IMR-90 (cell line): Measurements from ENCODE around the gene FAXC. TPM values are rescaled to one million over a fixed set of nuclear protein-coding genes. Genes with fewer than 3 reads are reported as not detected.

Source experiments
- ATAC-seq: fragments of 200-7000 bp; cut with Tn5 transposase; 2 replicates; pipeline ENCODE4 v1.9.1; 2020; ENCODE audit warnings: low read depth, mild to moderate bottlenecking, moderate library complexity
- BruUV-seq: library from RNA; stranded (reverse); fragments of 400-500 nt; replicated peaks from 2 replicates; lab custom pipeline; 2021; lab: Mats Ljungman, UMichigan
- CTCF ChIA-PET: fragments of 300-600 bp; formaldehyde crosslinking; extraction: SDS; loops from one replicate; lab custom pipeline; 2021; ENCODE audit warnings: antibody characterized with exemption; lab: Yijun Ruan, JAX
- POLR2A ChIA-PET: fragments of 300-600 bp; sonication (Branson Sonifier 250); formaldehyde crosslinking; loops from one replicate; lab custom pipeline; 2022; ENCODE audit warnings: antibody characterized with exemption; ENCODE audit not compliant: unreplicated experiment; lab: Charles Lee
- DNase-seq: peaks from one replicate; pipeline ENCODE4 v3.0.0; 2013
- H2AFZ ChIP-seq: replicated peaks from 2 replicates; pipeline ENCODE3; 2013; ENCODE audit warnings: low read length, mild to moderate bottlenecking; ENCODE audit not compliant: poor library complexity
- H2AK5ac ChIP-seq: 2 replicates; pipeline ENCODE4 v1.6.1; 2013; ENCODE audit warnings: low read depth, low read length, inconsistent platforms
- H2AK9ac ChIP-seq: replicated peaks from 2 replicates; pipeline ENCODE3; 2013; ENCODE audit warnings: mild to moderate bottlenecking, low read depth, low read length, moderate library complexity; ENCODE audit not compliant: poor library complexity
- H2BK120ac ChIP-seq: 2 replicates; pipeline ENCODE4 v1.6.1; 2013; ENCODE audit warnings: low read depth, low read length, inconsistent platforms
- H2BK15ac ChIP-seq: 3 replicates; pipeline ENCODE4 v1.6.1; 2013; ENCODE audit warnings: low read depth, low read length, inconsistent platforms
- H2BK20ac ChIP-seq: 2 replicates; pipeline ENCODE4 v1.6.1; 2013; ENCODE audit warnings: low read depth, mild to moderate bottlenecking, inconsistent platforms, low read length, moderate library complexity
- H2BK5ac ChIP-seq: 2 replicates; pipeline ENCODE4 v1.6.1; 2013; ENCODE audit warnings: mild to moderate bottlenecking, low read depth, low read length, inconsistent platforms; ENCODE audit not compliant: poor library complexity, severe bottlenecking
- H3K14ac ChIP-seq: replicated peaks from 2 replicates; pipeline ENCODE4 v1.6.1; 2013; ENCODE audit warnings: low read depth, low read length, inconsistent platforms
- H3K18ac ChIP-seq: 2 replicates; pipeline ENCODE4 v1.6.1; 2013; ENCODE audit warnings: low read depth, low read length, control low read depth
- H3K23ac ChIP-seq: 2 replicates; pipeline ENCODE4 v1.6.1; 2013; ENCODE audit warnings: low read depth, low read length, inconsistent platforms
- H3K27ac ChIP-seq: 2 replicates; pipeline ENCODE4 v1.5.1; 2013; ENCODE audit warnings: mild to moderate bottlenecking, control low read depth, low read length; ENCODE audit not compliant: insufficient read depth
- H3K27me3 ChIP-seq: 2 replicates; pipeline ENCODE4 v1.6.1; 2013; ENCODE audit warnings: low read length; ENCODE audit not compliant: control insufficient read depth, insufficient read depth
- H3K36me3 ChIP-seq: 2 replicates; pipeline ENCODE4 v1.6.1; 2013; ENCODE audit warnings: low read length, mixed read lengths; ENCODE audit not compliant: control insufficient read depth, insufficient read depth
- H3K4ac ChIP-seq: 2 replicates; pipeline ENCODE4 v1.6.1; 2013; ENCODE audit warnings: low read depth, low read length, inconsistent platforms
- H3K4me1 ChIP-seq: 2 replicates; pipeline ENCODE4 v1.6.1; 2013; ENCODE audit warnings: low read length, mixed read lengths; ENCODE audit not compliant: control insufficient read depth, insufficient read depth
- H3K4me2 ChIP-seq: 2 replicates; pipeline ENCODE4 v1.6.1; 2013; ENCODE audit warnings: low read depth, mild to moderate bottlenecking, control low read depth, low read length, moderate library complexity
- H3K4me3 ChIP-seq: 2 replicates; pipeline ENCODE4 v1.5.1; 2013; ENCODE audit warnings: low read depth, mild to moderate bottlenecking, control low read depth, low read length, moderate library complexity; ENCODE audit not compliant: insufficient read depth
- H3K56ac ChIP-seq: 2 replicates; pipeline ENCODE4 v1.6.1; 2013; ENCODE audit warnings: low read length, inconsistent platforms; ENCODE audit not compliant: insufficient read depth; ENCODE audit errors: extremely low read depth
- H3K79me1 ChIP-seq, 2 experiments: 2 replicates each; pipeline ENCODE4 v1.6.1; 2013; ENCODE audit warnings: low read length in 2 of 2, inconsistent platforms in 1 of 2, low read depth in 1 of 2
- H3K9ac ChIP-seq: 2 replicates; pipeline ENCODE4 v1.6.1; 2013; ENCODE audit warnings: low read depth, low read length, control low read depth
- H3K9me1 ChIP-seq: 2 replicates; pipeline ENCODE4 v1.6.1; 2013; ENCODE audit warnings: low read length, inconsistent platforms; ENCODE audit not compliant: insufficient read depth
- H3K9me3 ChIP-seq: 2 replicates; pipeline ENCODE4 v1.6.1; 2013; ENCODE audit warnings: low read length; ENCODE audit not compliant: control insufficient read depth, insufficient read depth
- H4K20me1 ChIP-seq: 2 replicates; pipeline ENCODE4 v1.6.1; 2013; ENCODE audit warnings: low read length, inconsistent platforms; ENCODE audit not compliant: insufficient read depth
- H4K5ac ChIP-seq: 2 replicates; pipeline ENCODE4 v1.6.1; 2013; ENCODE audit warnings: mild to moderate bottlenecking, low read depth, low read length, control low read depth
- H4K8ac ChIP-seq, 2 experiments: 2 replicates each; pipeline ENCODE4 v1.6.1; 2013; ENCODE audit warnings: low read depth in 2 of 2, low read length in 2 of 2, control low read depth in 1 of 2, inconsistent platforms in 1 of 2
- H4K91ac ChIP-seq: 2 replicates; pipeline ENCODE4 v1.6.1; 2013; ENCODE audit warnings: low read depth, low read length, inconsistent platforms; ENCODE audit not compliant: insufficient read depth
- BHLHE40 ChIP-seq: fragments of 150-350 bp; IDR thresholded peaks from 2 replicates; pipeline ENCODE4 v1.6.1; 2016; ENCODE audit warnings: mild to moderate bottlenecking, low read depth, low read length
- CEBPB ChIP-seq: IDR thresholded peaks from 2 replicates; pipeline ENCODE4 v1.6.1; 2012; ENCODE audit warnings: low read depth, low read length, improper control_type of control experiment
- CHD1 ChIP-seq: IDR thresholded peaks from 2 replicates; pipeline ENCODE4 v1.6.1; 2012; ENCODE audit warnings: low read depth, low read length, improper control_type of control experiment
- FOS ChIP-seq: fragments of 150-350 bp; IDR thresholded peaks from 2 replicates; pipeline ENCODE4 v1.6.1; 2016; ENCODE audit warnings: low read depth, low read length
- MAFK ChIP-seq: IDR thresholded peaks from 2 replicates; pipeline ENCODE4 v1.6.1; 2012; ENCODE audit warnings: low read depth, low read length, improper control_type of control experiment
- MAZ ChIP-seq: IDR thresholded peaks from 2 replicates; pipeline ENCODE4 v1.6.1; 2012; ENCODE audit warnings: low read depth, mild to moderate bottlenecking, low read length, improper control_type of control experiment, moderate library complexity, borderline replicate concordance
- MXI1 ChIP-seq: IDR thresholded peaks from 2 replicates; pipeline ENCODE4 v1.6.1; 2012; ENCODE audit warnings: low read depth, mild to moderate bottlenecking, low read length, moderate library complexity, borderline replicate concordance
- NFE2L2 ChIP-seq: fragments of 150-350 bp; IDR thresholded peaks from 2 replicates; pipeline ENCODE4 v1.6.1; 2016; ENCODE audit warnings: low read depth, mild to moderate bottlenecking, low read length
- POLR2A ChIP-seq: IDR thresholded peaks from 2 replicates; pipeline ENCODE4 v1.6.1; 2012; ENCODE audit warnings: mild to moderate bottlenecking, low read depth, low read length
- RAD21 ChIP-seq: IDR thresholded peaks from 2 replicates; pipeline ENCODE4 v1.6.1; 2012; ENCODE audit warnings: low read length, improper control_type of control experiment
- RCOR1 ChIP-seq: IDR thresholded peaks from 2 replicates; pipeline ENCODE4 v1.6.1; 2012; ENCODE audit warnings: mild to moderate bottlenecking, low read length, improper control_type of control experiment; ENCODE audit not compliant: insufficient replicate concordance
- RFX5 ChIP-seq: IDR thresholded peaks from 2 replicates; pipeline ENCODE4 v1.8.0; 2012; ENCODE audit warnings: low read depth, mild to moderate bottlenecking, low read length, moderate library complexity
- SMC3 ChIP-seq: fragments of 150-350 bp; IDR thresholded peaks from 2 replicates; pipeline ENCODE4 v1.6.1; 2016; ENCODE audit warnings: low read depth, mild to moderate bottlenecking, antibody characterized with exemption, low read length, moderate library complexity
- dilution Hi-C: fragments of 300-500 bp; cut with HindIII; formaldehyde crosslinking; loops from one replicate; pipeline ENCODE4 v1.14.3; 2018; ENCODE audit warnings: low sequenced_read_pairs; ENCODE audit not compliant: unreplicated experiment
- in situ Hi-C: fragments of 300-500 bp; cut with MboI; formaldehyde crosslinking; loops from 3 replicates; pipeline ENCODE4 v1.14.3; 2019; ENCODE audit warnings: low sequenced_read_pairs, inconsistent platforms, mixed read lengths
- intact Hi-C: fragments of 100-400 bp; cut with micrococcal nuclease; formaldehyde crosslinking; loops from 2 replicates; pipeline ENCODE4 v1.10.0; 2022
- polyA plus RNA-seq, 3 experiments: library from polyadenylated mRNA; depleted of rRNA; stranded (reverse); fragments of >200 nt; gene quantifications; 2 replicates each; pipeline ENCODE4 v1.2.3, GENCODE V29; 2012; ENCODE audit warnings: low replicate concordance in 1 of 3
- total RNA-seq: library from RNA; depleted of rRNA; stranded (reverse); fragments of >200 nt; gene quantifications from 2 replicates; pipeline ENCODE4 v1.2.3, GENCODE V29; 2012
- TF ChIP-seq, protein P1 (sequence below): fragments of 150-350 bp; IDR thresholded peaks from 2 replicates; pipeline ENCODE4 v1.6.1; 2016; ENCODE audit warnings: low read depth, mild to moderate bottlenecking, low read length, moderate library complexity, borderline replicate concordance
- TF ChIP-seq, protein P2 (sequence below): fragments of 150-350 bp; IDR thresholded peaks from 2 replicates; pipeline ENCODE4 v1.6.1; 2017; ENCODE audit warnings: mild to moderate bottlenecking, antibody characterized with exemption, low read length, low read depth
- TF ChIP-seq, protein P3 (sequence below): conservative IDR thresholded peaks from 2 replicates; pipeline ENCODE4 v1.5.1; 2012; ENCODE audit warnings: mild to moderate bottlenecking, low read depth, low read length, improper control_type of control experiment

Gene FAXC
- total and polyA plus RNA-seq, 2 of the 4 experiments (the other 2 are of a cell fraction), result 1.1 to 2.7 TPM

- Histone ChIP-seq H3K79me1 (no peaks in the 10 kb centered on the region), H3K9me3 (no peaks in the 10 kb centered on the region), H4K5ac (no peak overlapping the region), H3K4me3 (no peak overlapping the region), H2AK9ac (no peak overlapping the region), H2BK15ac (no peak overlapping the region), H3K56ac (no peak overlapping the region), H3K18ac (no peak overlapping the region), H3K14ac (no peak overlapping the region), H2AFZ (no peak overlapping the region), H4K20me1 (no peaks in the 10 kb centered on the region), H3K9me1 (no peaks in the 10 kb centered on the region), H3K9ac (no peak overlapping the region), H2BK5ac (no peak overlapping the region), H3K27me3 (no peaks in the 10 kb centered on the region), H3K23ac (no peak overlapping the region), H2BK120ac (no peak overlapping the region), H4K8ac (no peak overlapping the region), H4K91ac (no peak overlapping the region), H3K4me2 (no peak overlapping the region), H3K4ac (no peak overlapping the region), H3K36me3 (0 out of 2 replicates have a peak, but pooled peaks cover 1% of the 10 kb centered on the region), H2AK5ac (no peak overlapping the region), H3K4me1 (no peaks in the 10 kb centered on the region), H2BK20ac (no peak overlapping the region), H3K27ac (no peak overlapping the region)
- ChIA-PET POLR2A (interaction anchor here (0.6 kb wide), 1 partner anchor 53 kb away, joined by 3 read pairs; no protein-coding TSS in a partner anchor), CTCF (interaction anchor here (1.7 kb wide), 1 partner anchor 32 kb away, joined by 5 read pairs; no protein-coding TSS in a partner anchor)
- dilution Hi-C loops (no loop called here), in situ Hi-C loops (no loop called here), intact Hi-C loops (no loop called here)
- ATAC-seq (no peak; the same call in 1 of the 2 replicates), DNase-seq (no peak)
- TF ChIP-seq RCOR1 (no peak), SMC3 (no peak), RAD21 (no peak), BHLHE40 (no peak), POLR2A (no peak), RFX5 (no peak), NFE2L2 (no peak), FOS (no peak), MAFK (no peak), CEBPB (no peak), MAZ (no peak), MXI1 (no peak), CHD1 (no peak)
- TF ChIP-seq, protein P1, sequence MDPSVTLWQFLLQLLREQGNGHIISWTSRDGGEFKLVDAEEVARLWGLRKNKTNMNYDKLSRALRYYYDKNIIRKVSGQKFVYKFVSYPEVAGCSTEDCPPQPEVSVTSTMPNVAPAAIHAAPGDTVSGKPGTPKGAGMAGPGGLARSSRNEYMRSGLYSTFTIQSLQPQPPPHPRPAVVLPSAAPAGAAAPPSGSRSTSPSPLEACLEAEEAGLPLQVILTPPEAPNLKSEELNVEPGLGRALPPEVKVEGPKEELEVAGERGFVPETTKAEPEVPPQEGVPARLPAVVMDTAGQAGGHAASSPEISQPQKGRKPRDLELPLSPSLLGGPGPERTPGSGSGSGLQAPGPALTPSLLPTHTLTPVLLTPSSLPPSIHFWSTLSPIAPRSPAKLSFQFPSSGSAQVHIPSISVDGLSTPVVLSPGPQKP, result no peak
- TF ChIP-seq, protein P2, sequence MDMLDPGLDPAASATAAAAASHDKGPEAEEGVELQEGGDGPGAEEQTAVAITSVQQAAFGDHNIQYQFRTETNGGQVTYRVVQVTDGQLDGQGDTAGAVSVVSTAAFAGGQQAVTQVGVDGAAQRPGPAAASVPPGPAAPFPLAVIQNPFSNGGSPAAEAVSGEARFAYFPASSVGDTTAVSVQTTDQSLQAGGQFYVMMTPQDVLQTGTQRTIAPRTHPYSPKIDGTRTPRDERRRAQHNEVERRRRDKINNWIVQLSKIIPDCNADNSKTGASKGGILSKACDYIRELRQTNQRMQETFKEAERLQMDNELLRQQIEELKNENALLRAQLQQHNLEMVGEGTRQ, result no peak
- TF ChIP-seq, protein P3, sequence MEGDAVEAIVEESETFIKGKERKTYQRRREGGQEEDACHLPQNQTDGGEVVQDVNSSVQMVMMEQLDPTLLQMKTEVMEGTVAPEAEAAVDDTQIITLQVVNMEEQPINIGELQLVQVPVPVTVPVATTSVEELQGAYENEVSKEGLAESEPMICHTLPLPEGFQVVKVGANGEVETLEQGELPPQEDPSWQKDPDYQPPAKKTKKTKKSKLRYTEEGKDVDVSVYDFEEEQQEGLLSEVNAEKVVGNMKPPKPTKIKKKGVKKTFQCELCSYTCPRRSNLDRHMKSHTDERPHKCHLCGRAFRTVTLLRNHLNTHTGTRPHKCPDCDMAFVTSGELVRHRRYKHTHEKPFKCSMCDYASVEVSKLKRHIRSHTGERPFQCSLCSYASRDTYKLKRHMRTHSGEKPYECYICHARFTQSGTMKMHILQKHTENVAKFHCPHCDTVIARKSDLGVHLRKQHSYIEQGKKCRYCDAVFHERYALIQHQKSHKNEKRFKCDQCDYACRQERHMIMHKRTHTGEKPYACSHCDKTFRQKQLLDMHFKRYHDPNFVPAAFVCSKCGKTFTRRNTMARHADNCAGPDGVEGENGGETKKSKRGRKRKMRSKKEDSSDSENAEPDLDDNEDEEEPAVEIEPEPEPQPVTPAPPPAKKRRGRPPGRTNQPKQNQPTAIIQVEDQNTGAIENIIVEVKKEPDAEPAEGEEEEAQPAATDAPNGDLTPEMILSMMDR, result no peak
- BruUV-seq, result no TSS peak
Observed at GRCh38 chr6:99369533-99369932, 20.1 kb upstream of the FAXC start.
